GM23248 (cell line): ENCODE results near the gene PRR18.

Source experiments
- EZH2 ChIP-seq: fragments of 200-600 bp; sonication (generic); IDR thresholded peaks from 2 replicates; pipeline ENCODE4 v1.6.1; 2018; ENCODE audit warnings: antibody characterized with exemption, mild to moderate bottlenecking; ENCODE audit not compliant: insufficient read depth, poor library complexity, severe bottlenecking
- EZH2phosphoT487 ChIP-seq: fragments of 200-600 bp; sonication (generic); IDR thresholded peaks from 2 replicates; pipeline ENCODE4 v1.6.1; 2018; ENCODE audit warnings: antibody characterized with exemption, moderate library complexity, mild to moderate bottlenecking, low read depth; ENCODE audit not compliant: insufficient read depth

DNA sequence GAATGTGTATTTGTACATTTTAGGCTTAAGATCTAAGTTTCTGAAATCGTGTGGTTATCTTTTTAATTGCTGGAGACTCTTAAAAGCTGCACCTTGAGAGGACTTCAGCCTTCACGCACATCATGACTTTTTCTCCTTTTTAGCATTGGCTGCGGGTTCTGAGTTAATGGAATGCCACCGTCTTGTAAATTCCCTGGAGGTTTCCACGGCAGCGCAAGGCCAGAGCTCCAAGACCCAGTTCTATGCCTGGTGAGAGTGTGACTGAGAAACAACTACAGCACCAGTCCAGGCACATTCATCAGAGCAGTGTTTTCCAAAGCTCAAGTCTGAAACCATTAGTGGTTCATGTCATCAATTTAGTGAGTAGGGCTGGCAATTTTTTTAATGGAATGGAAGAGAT is 23.0 kb downstream of the PRR18 start:
- TF ChIP-seq EZH2, result no peak
- TF ChIP-seq EZH2phosphoT487, result no peak
